GM12878 (cell line): ENCODE data around the gene RTEL1. TPM values are rescaled to one million over a fixed set of nuclear protein-coding genes. Genes with fewer than 3 reads are reported as not detected.

ENCODE experiments used
- ATAC-seq: fragments of 200-7000 bp; cut with Tn5 transposase; 3 replicates; pipeline ENCODE4 v1.9.1; 2020; ENCODE audit warnings: mild to moderate bottlenecking, moderate library complexity
- BruUV-seq: library from RNA; stranded (reverse); fragments of 400-500 nt; replicated peaks from 2 replicates; lab custom pipeline; 2021; lab: Mats Ljungman, UMichigan
- CTCF ChIA-PET: fragments of 300-600 bp; sonication (Branson Sonifier 250); formaldehyde crosslinking; extraction: SDS; loops from one replicate; lab custom pipeline; 2021; ENCODE audit warnings: inconsistent platforms; lab: Yijun Ruan, JAX
- POLR2A ChIA-PET: fragments of 350-600 bp; formaldehyde crosslinking; extraction: SDS; loops from one replicate; lab custom pipeline; 2021; ENCODE audit warnings: inconsistent platforms; lab: Charles Lee
- RAD21 ChIA-PET: fragments of 300-600 bp; sonication (Branson Sonifier 250); formaldehyde crosslinking; loops from one replicate; lab custom pipeline; 2023; ENCODE audit warnings: antibody characterized with exemption; ENCODE audit not compliant: unreplicated experiment; lab: Charles Lee
- SMC1A ChIA-PET: fragments of 300-600 bp; sonication (Branson Sonifier 250); formaldehyde crosslinking; loops from one replicate; lab custom pipeline; 2023; ENCODE audit not compliant: unreplicated experiment, uncharacterized antibody; lab: Charles Lee
- DNase-seq: peaks from one replicate; pipeline ENCODE4 v3.0.0-alpha.2; 2011; ENCODE audit warnings: low read depth, low spot score
- FAIRE-seq: peaks from 3 replicates; lab custom pipeline; 2011; peaks lifted over from hg19 to GRCh38; lab: Jason Lieb, UNC
- H2AFZ ChIP-seq: 2 replicates; pipeline ENCODE4 v1.6.0; 2011; ENCODE audit warnings: low read depth, low read length, control low read depth; ENCODE audit not compliant: control insufficient read depth
- H3K27ac ChIP-seq: 2 replicates; pipeline ENCODE4 v1.5.1; 2011; ENCODE audit warnings: control low read depth; ENCODE audit not compliant: control insufficient read depth, insufficient read depth
- H3K27me3 ChIP-seq, 2 experiments: replicated peaks in 1 of 2; 2 replicates each; pipeline versions ENCODE4 v1.6.0 to v1.6.1; 2011; ENCODE audit warnings: low read length in 1 of 2; ENCODE audit not compliant: control insufficient read depth in 2 of 2, insufficient read depth in 2 of 2
- H3K36me3 ChIP-seq, 2 experiments: 2 replicates each; pipeline ENCODE4 v1.5.1; 2011; ENCODE audit warnings: low read length in 1 of 2; ENCODE audit not compliant: control insufficient read depth in 2 of 2, insufficient read depth in 2 of 2
- H3K4me1 ChIP-seq: 2 replicates; pipeline ENCODE4 v1.6.1; 2011; ENCODE audit warnings: mild to moderate bottlenecking, low read length, moderate library complexity, mixed read lengths; ENCODE audit not compliant: control insufficient read depth, insufficient read depth
- H3K4me2 ChIP-seq: 2 replicates; pipeline ENCODE4 v1.6.0; 2011; ENCODE audit warnings: control low read depth; ENCODE audit not compliant: control insufficient read depth, insufficient read depth
- H3K4me3 ChIP-seq: fragments of 200-600 bp; sonication (generic); 2 replicates; pipeline ENCODE4 v1.5.1; 2016
- H3K79me2 ChIP-seq: 2 replicates; pipeline ENCODE4 v1.6.0; 2011; ENCODE audit warnings: low read length; ENCODE audit not compliant: control insufficient read depth, insufficient read depth
- H3K9ac ChIP-seq: 2 replicates; pipeline ENCODE4 v1.8.0; 2011; ENCODE audit warnings: low read length, control low read depth, mixed read lengths; ENCODE audit not compliant: control insufficient read depth, insufficient read depth
- H3K9me3 ChIP-seq: replicated peaks from 3 replicates; pipeline ENCODE4 v1.5.1; 2011; ENCODE audit warnings: mild to moderate bottlenecking, low read length; ENCODE audit not compliant: control insufficient read depth, insufficient read depth
- H4K20me1 ChIP-seq: 2 replicates; pipeline ENCODE4 v1.6.0; 2011; ENCODE audit not compliant: control insufficient read depth, insufficient read depth
- MTA3 ChIP-seq: IDR thresholded peaks from 2 replicates; pipeline ENCODE4 v1.6.1; 2012; ENCODE audit warnings: low read length, inconsistent platforms, borderline replicate concordance
- POLR2A ChIP-seq: IDR thresholded peaks from 2 replicates; pipeline ENCODE4 v1.6.1; 2011; ENCODE audit warnings: low read depth, mild to moderate bottlenecking, low read length
- TBL1XR1 ChIP-seq: IDR thresholded peaks from 2 replicates; pipeline ENCODE4 v1.6.1; 2012; ENCODE audit warnings: low read depth, low read length, improper control_type of control experiment
- ZNF217 ChIP-seq: fragments of 450-650 bp; IDR thresholded peaks from 2 replicates; pipeline ENCODE4 v1.6.1; 2017; ENCODE audit warnings: antibody characterized with exemption, mild to moderate bottlenecking
- WGBS: methylation state at CpG from one replicate; pipeline ENCODE4 v1.1.6; 2016; ENCODE audit warnings: low lambda C conversion rate; ENCODE audit not compliant: insufficient replicate concordance, insufficient coverage; ENCODE audit errors: missing lambda C conversion rate; 5-methylcytosine and 5-hydroxymethylcytosine counted together
- in situ Hi-C: fragments of 300-500 bp; cut with MboI; formaldehyde crosslinking; loops from 9 replicates; pipeline ENCODE4 v1.14.3; 2018; ENCODE audit warnings: mixed read lengths
- intact Hi-C: fragments of 100-400 bp; cut with micrococcal nuclease; formaldehyde crosslinking; loops from one replicate; pipeline ENCODE4 v1.14.2; 2022; ENCODE audit not compliant: unreplicated experiment
- polyA plus RNA-seq, 11 experiments: library from polyadenylated mRNA; depleted of rRNA in 4 of 11; unstranded in 6 of 11; stranded (reverse) in 5 of 11; fragments of >200 nt; fragmentation: Nextera tagmentation in 4 of 11; fragmentation: Illumina TruSeq in 1 of 11; extraction: Ambion mirVana in 4 of 11; extraction: Trizol in 1 of 11; gene quantifications; 1 replicate in 1 of 11; 2 replicates in 10 of 11; pipeline versions ENCODE4 v1.2.1 to v1.2.3, GENCODE V29; 2011 to 2016; ENCODE audit warnings: inconsistent platforms in 2 of 11, missing spikeins in 2 of 11, low read depth in 1 of 11
- total RNA-seq, 4 experiments: library from RNA; depleted of rRNA in 3 of 4; stranded (reverse); fragments of >200 nt in 3 of 4; fragmentation: Illumina TruSeq in 1 of 4; extraction: Trizol in 1 of 4; gene quantifications; 2 replicates each; pipeline versions ENCODE4 v1.2.1 to v1.2.3, GENCODE V29; 2013 to 2021
- TF ChIP-seq, protein P1 (sequence below): fragments of 450-650 bp; IDR thresholded peaks from 2 replicates; pipeline ENCODE4 v1.6.1; 2017; ENCODE audit warnings: mild to moderate bottlenecking, moderate library complexity

The RTEL1 gene
- total and polyA plus RNA-seq, 10 of the 15 experiments (the other 5 are each of a cell fraction or from before 2014, with no cell fraction given) = 0.40 to 37.2 (median 15.6) TPM; not detected in 1

DNA sequence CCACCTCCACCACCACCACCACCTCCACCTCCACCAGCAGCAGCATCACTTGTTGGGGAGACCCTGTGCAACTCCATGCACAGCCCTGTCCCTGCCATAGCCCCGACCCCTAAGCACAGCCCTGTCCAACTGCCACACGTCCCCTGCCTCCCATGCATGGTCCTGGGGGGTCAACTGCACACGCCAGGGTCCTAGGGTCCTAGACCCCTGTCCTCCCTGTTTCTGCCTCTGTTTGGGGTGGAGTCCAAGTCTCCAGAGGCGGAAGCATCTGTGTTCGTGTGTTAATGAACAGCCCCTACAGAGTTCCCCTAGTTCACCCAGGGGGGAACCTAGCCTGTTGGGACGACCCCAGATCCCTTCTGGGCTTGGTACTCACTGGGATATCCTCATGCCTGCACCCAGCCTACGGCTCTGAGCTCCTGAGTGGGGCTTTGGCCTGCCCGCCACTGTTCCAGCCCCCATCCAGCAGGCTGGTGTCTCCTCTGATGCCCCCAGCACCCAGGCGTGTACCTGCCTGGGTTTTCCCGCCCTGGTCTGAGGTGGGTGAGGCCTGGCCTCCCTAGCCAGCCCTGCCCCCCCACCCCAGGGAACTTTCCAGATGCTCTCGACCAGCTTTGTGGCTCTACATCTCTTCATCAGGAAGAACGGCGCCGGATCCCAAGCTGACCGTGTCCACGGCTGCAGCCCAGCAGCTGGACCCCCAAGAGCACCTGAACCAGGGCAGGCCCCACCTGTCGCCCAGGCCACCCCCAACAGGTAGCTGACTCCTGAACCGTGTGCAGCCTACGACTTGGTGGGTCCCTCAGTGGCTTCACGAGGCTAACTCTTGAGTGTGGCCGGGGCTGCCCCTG lies 35.8 kb downstream of the RTEL1 start:
- H3K79me2 ChIP-seq = no peaks in the 10 kb centered on the region
- no peaks in the 10 kb centered on the region for H4K20me1 ChIP-seq
- no peaks in the 10 kb centered on the region for H3K9me3 ChIP-seq
- H3K4me2 ChIP-seq = no peak overlapping the region
- no peak overlapping the region for H3K4me3 ChIP-seq
- WGBS = 86% methylated on average over 20 of the region's 21 CpGs
- no peaks in the 10 kb centered on the region for H3K36me3 ChIP-seq
- peak; percentile 64 for TF ChIP-seq POLR2A
- no peak for TF ChIP-seq TBL1XR1
- TF ChIP-seq ZNF217 = no peak
- peak; percentile 18; the same call in 1 of the 2 replicates for TF ChIP-seq MTA3
- H3K27ac ChIP-seq = no peak overlapping the region
- POLR2A ChIA-PET = interaction anchor here (0.6 kb wide), 1 partner anchor 299 kb away, joined by 3 read pairs; no protein-coding TSS in a partner anchor
- no peaks in the 10 kb centered on the region for H3K27me3 ChIP-seq
- SMC1A ChIA-PET = no interaction called here
- ATAC-seq (no peak), FAIRE-seq (no peak), DNase-seq (no peak)
- no TSS peak for BruUV-seq
- in situ Hi-C loops = no loop called here
- intact Hi-C loops = no loop called here
- no peak overlapping the region for H2AFZ ChIP-seq
- CTCF ChIA-PET = interaction anchor here (0.5 kb wide), 1 partner anchor 76 kb away, joined by 5 read pairs; no protein-coding TSS in a partner anchor
- H3K9ac ChIP-seq = no peak overlapping the region
- RAD21 ChIA-PET = interaction anchor here (0.6 kb wide), 1 partner anchor 363 kb away, joined by 6 read pairs; no protein-coding TSS in a partner anchor
- peaks cover 8% of the 10 kb centered on the region for H3K4me1 ChIP-seq

DNA sequence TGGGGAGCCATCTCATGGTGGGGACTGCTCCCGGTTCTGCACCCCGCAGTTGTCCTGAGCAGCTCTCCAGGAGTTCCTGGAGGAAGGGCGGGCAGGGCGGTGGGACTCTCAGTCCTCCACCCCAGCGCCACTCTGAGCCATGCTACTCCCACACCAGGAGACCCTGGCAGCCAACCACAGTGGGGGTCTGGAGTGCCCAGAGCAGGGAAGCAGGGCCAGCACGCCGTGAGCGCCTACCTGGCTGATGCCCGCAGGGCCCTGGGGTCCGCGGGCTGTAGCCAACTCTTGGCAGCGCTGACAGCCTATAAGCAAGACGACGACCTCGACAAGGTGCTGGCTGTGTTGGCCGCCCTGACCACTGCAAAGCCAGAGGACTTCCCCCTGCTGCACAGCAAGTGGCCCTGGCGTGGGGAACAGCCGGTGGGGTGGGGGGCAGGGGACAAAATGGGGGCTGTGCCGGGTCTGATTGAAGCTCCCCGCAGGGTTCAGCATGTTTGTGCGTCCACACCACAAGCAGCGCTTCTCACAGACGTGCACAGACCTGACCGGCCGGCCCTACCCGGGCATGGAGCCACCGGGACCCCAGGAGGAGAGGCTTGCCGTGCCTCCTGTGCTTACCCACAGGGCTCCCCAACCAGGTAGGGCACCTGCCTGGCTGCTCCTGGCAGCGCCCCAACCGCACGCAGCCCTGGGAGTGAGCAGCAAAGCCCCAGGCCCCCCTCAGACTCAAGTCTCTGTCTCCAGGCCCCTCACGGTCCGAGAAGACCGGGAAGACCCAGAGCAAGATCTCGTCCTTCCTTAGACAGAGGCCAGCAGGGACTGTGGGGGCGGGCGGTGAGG lies 36.7 kb downstream of the RTEL1 start:
- SMC1A ChIA-PET = no interaction called here
- H3K4me1 ChIP-seq = peaks cover 16% of the 10 kb centered on the region
- no peaks in the 10 kb centered on the region for H4K20me1 ChIP-seq
- CTCF ChIA-PET = no interaction called here
- peak; percentile 42 for TF ChIP-seq POLR2A
- TF ChIP-seq, protein P1, sequence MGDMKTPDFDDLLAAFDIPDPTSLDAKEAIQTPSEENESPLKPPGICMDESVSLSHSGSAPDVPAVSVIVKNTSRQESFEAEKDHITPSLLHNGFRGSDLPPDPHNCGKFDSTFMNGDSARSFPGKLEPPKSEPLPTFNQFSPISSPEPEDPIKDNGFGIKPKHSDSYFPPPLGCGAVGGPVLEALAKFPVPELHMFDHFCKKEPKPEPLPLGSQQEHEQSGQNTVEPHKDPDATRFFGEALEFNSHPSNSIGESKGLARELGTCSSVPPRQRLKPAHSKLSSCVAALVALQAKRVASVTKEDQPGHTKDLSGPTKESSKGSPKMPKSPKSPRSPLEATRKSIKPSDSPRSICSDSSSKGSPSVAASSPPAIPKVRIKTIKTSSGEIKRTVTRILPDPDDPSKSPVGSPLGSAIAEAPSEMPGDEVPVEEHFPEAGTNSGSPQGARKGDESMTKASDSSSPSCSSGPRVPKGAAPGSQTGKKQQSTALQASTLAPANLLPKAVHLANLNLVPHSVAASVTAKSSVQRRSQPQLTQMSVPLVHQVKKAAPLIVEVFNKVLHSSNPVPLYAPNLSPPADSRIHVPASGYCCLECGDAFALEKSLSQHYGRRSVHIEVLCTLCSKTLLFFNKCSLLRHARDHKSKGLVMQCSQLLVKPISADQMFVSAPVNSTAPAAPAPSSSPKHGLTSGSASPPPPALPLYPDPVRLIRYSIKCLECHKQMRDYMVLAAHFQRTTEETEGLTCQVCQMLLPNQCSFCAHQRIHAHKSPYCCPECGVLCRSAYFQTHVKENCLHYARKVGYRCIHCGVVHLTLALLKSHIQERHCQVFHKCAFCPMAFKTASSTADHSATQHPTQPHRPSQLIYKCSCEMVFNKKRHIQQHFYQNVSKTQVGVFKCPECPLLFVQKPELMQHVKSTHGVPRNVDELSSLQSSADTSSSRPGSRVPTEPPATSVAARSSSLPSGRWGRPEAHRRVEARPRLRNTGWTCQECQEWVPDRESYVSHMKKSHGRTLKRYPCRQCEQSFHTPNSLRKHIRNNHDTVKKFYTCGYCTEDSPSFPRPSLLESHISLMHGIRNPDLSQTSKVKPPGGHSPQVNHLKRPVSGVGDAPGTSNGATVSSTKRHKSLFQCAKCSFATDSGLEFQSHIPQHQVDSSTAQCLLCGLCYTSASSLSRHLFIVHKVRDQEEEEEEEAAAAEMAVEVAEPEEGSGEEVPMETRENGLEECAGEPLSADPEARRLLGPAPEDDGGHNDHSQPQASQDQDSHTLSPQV = no peak
- TF ChIP-seq, all 136 proteins: peak for 1
- FAIRE-seq (no peak), ATAC-seq (no peak), DNase-seq (no peak)
- H2AFZ ChIP-seq = no peak overlapping the region
- ChIA-PET POLR2A (interaction anchor here (0.6 kb wide), 1 partner anchor 300 kb away, joined by 3 read pairs; no protein-coding TSS in a partner anchor), RAD21 (interaction anchor here (0.6 kb wide), 1 partner anchor 362 kb away, joined by 6 read pairs; no protein-coding TSS in a partner anchor)
- H3K27me3 ChIP-seq = no peaks in the 10 kb centered on the region
- no peak overlapping the region for H3K9ac ChIP-seq
- no peaks in the 10 kb centered on the region for H3K79me2 ChIP-seq
- intact Hi-C loops = no loop called here
- 90% methylated on average over 35 of the region's 37 CpGs for WGBS
- no peak overlapping the region for H3K27ac ChIP-seq
- H3K36me3 ChIP-seq = no peaks in the 10 kb centered on the region
- in situ Hi-C loops = no loop called here
- BruUV-seq = no TSS peak
- no peak overlapping the region for H3K4me3 ChIP-seq
- no peak overlapping the region for H3K4me2 ChIP-seq
- no peaks in the 10 kb centered on the region for H3K9me3 ChIP-seq
